ENCODE measurements around the gene NISCH. TPM values are rescaled to one million over a fixed set of nuclear protein-coding genes. Genes with fewer than 3 reads are reported as not detected.

The NISCH gene
- polyA plus RNA-seq, 1 donor (not counting 4 experiments of a cell fraction or from before 2014, with no cell fraction given): 48.1 TPM

- no peaks in the 10 kb centered on the region for H3K4me1 ChIP-seq (ENCODE audit: control insufficient read depth, extremely low read depth, insufficient read depth, low read length)
- TF ChIP-seq EZH2 (IDR thresholded peaks at IDR 0.05; ENCODE audit: low read length): no peak
- TF ChIP-seq, protein P1, sequence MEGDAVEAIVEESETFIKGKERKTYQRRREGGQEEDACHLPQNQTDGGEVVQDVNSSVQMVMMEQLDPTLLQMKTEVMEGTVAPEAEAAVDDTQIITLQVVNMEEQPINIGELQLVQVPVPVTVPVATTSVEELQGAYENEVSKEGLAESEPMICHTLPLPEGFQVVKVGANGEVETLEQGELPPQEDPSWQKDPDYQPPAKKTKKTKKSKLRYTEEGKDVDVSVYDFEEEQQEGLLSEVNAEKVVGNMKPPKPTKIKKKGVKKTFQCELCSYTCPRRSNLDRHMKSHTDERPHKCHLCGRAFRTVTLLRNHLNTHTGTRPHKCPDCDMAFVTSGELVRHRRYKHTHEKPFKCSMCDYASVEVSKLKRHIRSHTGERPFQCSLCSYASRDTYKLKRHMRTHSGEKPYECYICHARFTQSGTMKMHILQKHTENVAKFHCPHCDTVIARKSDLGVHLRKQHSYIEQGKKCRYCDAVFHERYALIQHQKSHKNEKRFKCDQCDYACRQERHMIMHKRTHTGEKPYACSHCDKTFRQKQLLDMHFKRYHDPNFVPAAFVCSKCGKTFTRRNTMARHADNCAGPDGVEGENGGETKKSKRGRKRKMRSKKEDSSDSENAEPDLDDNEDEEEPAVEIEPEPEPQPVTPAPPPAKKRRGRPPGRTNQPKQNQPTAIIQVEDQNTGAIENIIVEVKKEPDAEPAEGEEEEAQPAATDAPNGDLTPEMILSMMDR (optimal IDR thresholded peaks at IDR 0.05 in 1 of 3, IDR thresholded peaks at IDR 0.05 in 1 of 3, conservative IDR thresholded peaks at IDR 0.05 in 1 of 3; ENCODE audit: extremely low read depth in 1 of 3, insufficient read depth in 2 of 3, low read length in 3 of 3): no peak
- no peaks in the 10 kb centered on the region for H3K9me1 ChIP-seq (ENCODE audit: control insufficient read depth, extremely low read depth, insufficient read depth, low read length)
- no peaks in the 10 kb centered on the region for H3K27me3 ChIP-seq (ENCODE audit: control insufficient read depth, extremely low read depth, insufficient read depth, low read length)
- H2AFZ ChIP-seq (ENCODE audit: control insufficient read depth, low read length): no peak overlapping the region
- H4K20me1 ChIP-seq (ENCODE audit: control insufficient read depth, extremely low read depth, insufficient read depth, low read length): peaks cover 3% of the 10 kb centered on the region
- dilution Hi-C loops (cut with MboI; ENCODE audit: extremely low pct_ligation_motif_present, low sequenced_read_pairs): no loop called here
- no peak overlapping the region for H3K27ac ChIP-seq (ENCODE audit: control insufficient read depth, insufficient read depth, low read length)
- no peaks in the 10 kb centered on the region for H3K9me3 ChIP-seq (ENCODE audit: control insufficient read depth, low read depth, low read length)
- peaks cover 17 to 38% of the 10 kb centered on the region in 2 experiments for H3K36me3 ChIP-seq (ENCODE audit: control insufficient read depth in 2 of 2, extremely low read depth in 1 of 2, insufficient read depth in 2 of 2, low read length in 2 of 2)
- no peak for DNase-seq (ENCODE audit: low read depth, low spot score)
- H3K4me3 ChIP-seq (ENCODE audit: control insufficient read depth in 2 of 3, extremely low read depth in 1 of 3, insufficient read depth in 2 of 3, low read depth in 1 of 3, low read length in 3 of 3): no peak overlapping the region
- FAIRE-seq: no peak
- peaks cover 3% of the 10 kb centered on the region for H3K79me2 ChIP-seq (ENCODE audit: control insufficient read depth, insufficient read depth, low read length)
- H3K9ac ChIP-seq (ENCODE audit: control insufficient read depth, extremely low read depth, insufficient read depth, low read length): no peak overlapping the region
- H3K4me2 ChIP-seq (ENCODE audit: control insufficient read depth, extremely low read depth, insufficient read depth, low read depth, low read length): no peak overlapping the region
Observed at GRCh38 chr3:52493232-52494017, 38.0 kb downstream of the NISCH start.

GRCh38 chr3:52494445-52494844 lies 39.0 kb downstream of the NISCH start:
- no peak for FAIRE-seq
- H3K4me3 ChIP-seq (ENCODE audit: control insufficient read depth in 2 of 3, extremely low read depth in 1 of 3, insufficient read depth in 2 of 3, low read depth in 1 of 3, low read length in 3 of 3): no peak overlapping the region
- dilution Hi-C loops (cut with MboI; ENCODE audit: extremely low pct_ligation_motif_present, low sequenced_read_pairs): no loop called here

More at GRCh38 chr3:52494445-52494844, 39.0 kb downstream of the NISCH start:
- Histone ChIP-seq H3K27me3 (ENCODE audit: control insufficient read depth, extremely low read depth, insufficient read depth, low read length) (no peaks in the 10 kb centered on the region), H3K79me2 (ENCODE audit: control insufficient read depth, insufficient read depth, low read length) (peaks cover 3% of the 10 kb centered on the region), H3K36me3 (ENCODE audit: control insufficient read depth in 2 of 2, extremely low read depth in 1 of 2, insufficient read depth in 2 of 2, low read length in 2 of 2) (peaks cover 16 to 33% of the 10 kb centered on the region in 2 experiments), H3K27ac (ENCODE audit: control insufficient read depth, insufficient read depth, low read length) (no peak overlapping the region), H3K9me1 (ENCODE audit: control insufficient read depth, extremely low read depth, insufficient read depth, low read length) (no peaks in the 10 kb centered on the region), H3K4me2 (ENCODE audit: control insufficient read depth, extremely low read depth, insufficient read depth, low read depth, low read length) (no peak overlapping the region), H2AFZ (ENCODE audit: control insufficient read depth, low read length) (no peak overlapping the region), H3K9ac (ENCODE audit: control insufficient read depth, extremely low read depth, insufficient read depth, low read length) (no peak overlapping the region), H4K20me1 (ENCODE audit: control insufficient read depth, extremely low read depth, insufficient read depth, low read length) (peaks cover 3% of the 10 kb centered on the region), H3K4me1 (ENCODE audit: control insufficient read depth, extremely low read depth, insufficient read depth, low read length) (no peaks in the 10 kb centered on the region), H3K9me3 (ENCODE audit: control insufficient read depth, low read depth, low read length) (no peaks in the 10 kb centered on the region)
- no peak for TF ChIP-seq EZH2 (IDR thresholded peaks at IDR 0.05; ENCODE audit: low read length)
- TF ChIP-seq, protein P1 (optimal IDR thresholded peaks at IDR 0.05 in 1 of 3, IDR thresholded peaks at IDR 0.05 in 1 of 3, conservative IDR thresholded peaks at IDR 0.05 in 1 of 3; ENCODE audit: extremely low read depth in 1 of 3, insufficient read depth in 2 of 3, low read length in 3 of 3): no peak
- DNase-seq (ENCODE audit: low read depth, low spot score): no peak
